Lower leg skin (tissue), 4 donors: ENCODE results near the gene RAB43. TPM values are rescaled to one million over a fixed set of nuclear protein-coding genes. Genes with fewer than 3 reads are reported as not detected.

ENCODE experiments used
- DNase-seq, 2 donors: peaks; one replicate each; pipeline ENCODE4 v3.0.0-alpha.2; 2019; ENCODE audit warnings: low spot score in 2 of 2
- H3K4me3 ChIP-seq: fragments of 200-600 bp; sonication (generic); 2 replicates; pipeline ENCODE4 v1.5.1; 2017; ENCODE audit warnings: mild to moderate bottlenecking, low read depth; ENCODE audit not compliant: poor library complexity, severe bottlenecking
- POLR2A ChIP-seq, 2 donors: fragments of 450-650 bp; IDR thresholded peaks; one replicate each; pipeline ENCODE4 v1.6.1; 2016 to 2017; ENCODE audit warnings: antibody characterized with exemption in 2 of 2, mild to moderate bottlenecking in 1 of 2, moderate library complexity in 1 of 2
- WGBS, 2 donors: methylation state at CpG; one replicate each; pipeline ENCODE4 v1.1.5; 2018; 5-methylcytosine and 5-hydroxymethylcytosine counted together
- intact Hi-C: fragments of 100-400 bp; cut with DNase I; formaldehyde crosslinking; loops from one replicate; pipeline ENCODE4 v1.15.0; 2023; ENCODE audit warnings: low total_unique reads
- total RNA-seq, 4 donors: library from RNA; depleted of rRNA; stranded (reverse); fragments of >200 nt; gene quantifications; one replicate each; pipeline ENCODE4 v1.1.0, GENCODE V29; 2016
- TF ChIP-seq, protein P1 (sequence below), 3 donors: fragments of 450-650 bp; IDR thresholded peaks; one replicate each; pipeline ENCODE4 v1.5.1; 2016; ENCODE audit warnings: antibody characterized with exemption in 3 of 3, mild to moderate bottlenecking in 3 of 3, moderate library complexity in 2 of 3

The RAB43 gene
- total RNA-seq, 4 donors from 2014 or later, result 5.4 to 12.1 (median 11.2) TPM

DNA sequence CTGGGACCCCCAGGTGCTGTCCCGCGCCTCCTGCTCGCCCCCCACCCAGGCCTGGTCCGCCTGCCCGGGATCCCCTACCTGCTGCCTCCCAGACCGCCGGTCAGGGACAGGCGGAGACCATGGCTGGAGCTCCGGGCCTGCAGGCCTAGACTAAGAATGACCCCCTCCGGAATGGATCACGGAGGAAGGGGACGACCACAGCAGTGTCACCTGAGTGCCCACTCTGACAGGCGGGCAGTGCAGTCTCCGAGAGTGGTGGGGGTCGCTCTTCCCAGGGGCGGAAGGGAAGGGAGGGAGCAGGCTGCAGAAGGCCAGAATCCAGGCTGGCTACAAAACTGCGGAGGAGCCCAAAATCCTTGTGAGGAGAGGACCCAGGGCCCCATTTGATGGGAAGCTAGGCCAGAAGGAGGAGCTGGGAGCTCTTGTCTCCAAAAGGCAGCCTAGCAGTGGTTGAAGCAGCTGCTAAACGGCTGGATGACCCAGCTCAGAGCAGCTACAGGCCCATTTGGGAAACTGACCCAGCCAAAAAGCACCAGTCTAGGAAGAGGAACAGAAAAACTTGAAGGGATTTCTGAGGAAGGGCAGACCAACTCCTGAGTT lies 908 bp upstream of the RAB43 start:
- peak in 1 of 2 donors; percentile 85 for DNase-seq
- no peak for TF ChIP-seq POLR2A (IDR thresholded peaks at IDR 0.05)
- TF ChIP-seq, protein P1, sequence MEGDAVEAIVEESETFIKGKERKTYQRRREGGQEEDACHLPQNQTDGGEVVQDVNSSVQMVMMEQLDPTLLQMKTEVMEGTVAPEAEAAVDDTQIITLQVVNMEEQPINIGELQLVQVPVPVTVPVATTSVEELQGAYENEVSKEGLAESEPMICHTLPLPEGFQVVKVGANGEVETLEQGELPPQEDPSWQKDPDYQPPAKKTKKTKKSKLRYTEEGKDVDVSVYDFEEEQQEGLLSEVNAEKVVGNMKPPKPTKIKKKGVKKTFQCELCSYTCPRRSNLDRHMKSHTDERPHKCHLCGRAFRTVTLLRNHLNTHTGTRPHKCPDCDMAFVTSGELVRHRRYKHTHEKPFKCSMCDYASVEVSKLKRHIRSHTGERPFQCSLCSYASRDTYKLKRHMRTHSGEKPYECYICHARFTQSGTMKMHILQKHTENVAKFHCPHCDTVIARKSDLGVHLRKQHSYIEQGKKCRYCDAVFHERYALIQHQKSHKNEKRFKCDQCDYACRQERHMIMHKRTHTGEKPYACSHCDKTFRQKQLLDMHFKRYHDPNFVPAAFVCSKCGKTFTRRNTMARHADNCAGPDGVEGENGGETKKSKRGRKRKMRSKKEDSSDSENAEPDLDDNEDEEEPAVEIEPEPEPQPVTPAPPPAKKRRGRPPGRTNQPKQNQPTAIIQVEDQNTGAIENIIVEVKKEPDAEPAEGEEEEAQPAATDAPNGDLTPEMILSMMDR (IDR thresholded peaks at IDR 0.05), result no peak
- no peak overlapping the region for H3K4me3 ChIP-seq
- intact Hi-C loops, result no loop called here
- 39 to 44% methylated on average over 10 to 17 of the region's 18 CpGs for WGBS, 2 donors

DNA sequence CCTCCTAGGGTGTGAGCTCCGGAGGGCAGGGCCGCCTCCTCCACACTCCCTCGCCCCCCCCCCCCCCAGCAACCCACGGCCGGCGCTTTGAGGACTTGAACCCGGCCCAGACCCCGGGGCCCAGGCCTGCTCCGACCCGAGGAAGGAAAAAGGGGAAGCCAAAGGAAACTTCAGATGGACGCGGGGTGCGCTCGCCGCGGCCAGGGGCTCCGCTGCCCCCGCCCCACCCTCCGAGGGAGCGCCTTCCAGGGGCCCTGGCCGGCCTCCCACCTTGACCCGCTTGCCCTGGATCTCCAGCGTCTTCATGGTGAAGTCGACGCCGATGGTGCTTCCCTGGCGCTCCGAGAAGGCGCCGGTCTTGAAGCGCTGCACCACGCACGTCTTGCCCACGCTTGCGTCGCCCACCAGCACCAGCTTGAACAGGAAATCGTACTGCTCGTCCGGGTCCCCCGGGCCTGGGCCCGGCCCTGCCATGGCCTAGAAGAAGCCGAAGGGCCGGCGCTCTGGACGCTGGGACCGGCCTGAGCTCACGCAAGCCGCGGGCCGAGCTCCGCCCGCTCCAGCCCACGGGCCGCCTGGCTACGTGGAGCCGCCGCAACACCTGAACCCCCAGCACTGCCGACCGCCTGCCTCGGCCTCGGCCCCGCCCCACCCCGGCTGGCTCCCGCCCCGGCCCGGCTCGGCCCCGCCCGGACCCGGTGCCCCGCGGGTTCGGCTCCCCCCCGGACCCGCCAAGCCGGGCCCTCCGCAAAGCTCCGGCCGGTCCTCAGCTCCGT lies 400 bp downstream of the RAB43 start:
- DNase-seq, result no peak
- intact Hi-C loops, result no loop called here
- WGBS, 2 donors, result 0 to 1% methylated on average over 2 to 25 of the region's 80 CpGs
- peak overlapping the region; percentile 72 for H3K4me3 ChIP-seq
- TF ChIP-seq, protein P1 (IDR thresholded peaks at IDR 0.05), result no peak
- TF ChIP-seq POLR2A (IDR thresholded peaks at IDR 0.05), result no peak

DNA sequence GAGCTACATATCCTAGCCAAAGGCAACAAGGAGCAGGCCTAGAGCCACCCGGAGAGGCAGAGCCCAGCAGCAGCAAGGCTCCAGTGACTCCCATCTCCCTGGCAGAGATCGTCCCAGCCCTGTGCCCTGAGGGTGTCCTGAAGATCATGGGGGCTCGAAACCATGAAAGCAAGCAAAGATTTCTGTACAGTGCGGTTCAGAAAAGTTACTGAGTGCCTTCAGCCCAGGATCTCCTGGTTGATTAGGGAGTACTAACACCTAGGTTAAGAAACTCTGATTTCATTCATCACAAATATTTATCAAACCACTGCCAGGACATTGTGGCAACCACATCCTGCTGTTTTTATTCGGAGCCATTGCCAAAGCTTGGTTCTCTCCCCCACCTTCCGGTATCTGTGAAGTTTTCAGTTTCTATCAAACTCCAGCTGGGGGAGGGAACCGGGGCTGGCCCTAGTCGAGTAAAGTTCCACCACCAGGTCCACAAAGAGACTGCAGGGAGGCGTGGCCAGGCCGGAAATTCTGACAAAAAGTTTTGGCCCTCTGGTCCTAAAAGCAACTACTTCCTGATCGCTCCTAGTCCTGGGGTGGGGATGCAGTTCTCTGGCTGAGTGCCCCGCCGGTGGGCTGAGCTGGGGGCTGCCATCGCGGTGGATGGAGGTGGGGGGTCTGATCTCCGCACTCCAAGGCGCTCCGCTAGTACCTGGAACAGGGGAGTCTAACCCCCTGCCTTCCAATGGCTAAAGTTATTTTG lies 1.2 kb downstream of the RAB43 start:
- intact Hi-C loops, result no loop called here
- DNase-seq, result peak; percentile 87 to 98
- peak in 1 of 2 donors; percentile 27 for TF ChIP-seq POLR2A (IDR thresholded peaks at IDR 0.05)
- TF ChIP-seq, protein P1 (IDR thresholded peaks at IDR 0.05), result no peak
- H3K4me3 ChIP-seq, result peak overlapping the region; percentile 72
- 1% methylated on average over 17 to 18 of the region's 18 CpGs for WGBS, 2 donors

DNA sequence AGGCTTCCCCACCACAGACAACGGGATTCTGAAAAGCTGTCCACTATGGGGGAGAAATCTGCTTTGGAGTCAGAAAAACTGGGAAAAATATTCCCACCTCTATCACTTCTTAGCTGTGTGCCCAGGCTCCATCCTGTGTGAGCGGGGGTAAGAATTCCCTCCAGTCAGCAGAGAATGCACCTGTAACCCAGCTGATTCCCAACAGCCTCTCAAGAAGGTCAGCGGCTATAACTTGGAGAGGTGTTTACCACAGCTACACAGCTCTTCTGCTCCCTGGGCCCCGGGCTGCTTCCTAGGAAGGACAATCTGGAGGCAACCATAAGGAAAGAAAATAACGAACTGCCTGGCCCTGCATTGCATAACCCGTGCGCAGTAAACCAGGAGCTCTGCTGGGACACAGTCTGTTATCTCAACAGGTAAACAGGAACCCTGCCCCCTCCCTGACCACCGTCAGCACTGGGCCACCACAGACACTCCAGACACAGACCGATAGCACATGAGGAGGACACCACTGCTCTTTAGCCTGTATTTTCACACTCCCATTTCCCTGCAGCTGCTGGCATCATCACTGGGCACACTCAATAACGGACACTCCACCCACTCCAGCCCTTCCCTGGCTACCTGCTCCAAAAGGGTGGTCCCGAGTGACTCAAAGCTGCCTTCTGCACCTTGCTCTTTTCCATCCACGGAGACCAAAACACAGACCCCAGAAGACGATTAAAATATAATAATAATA lies 2.1 kb downstream of the RAB43 start:
- intact Hi-C loops, result no loop called here
- no peak for DNase-seq
- WGBS, 2 donors, result 35 to 36% methylated on average over 13 of the region's 13 CpGs
- no peak overlapping the region for H3K4me3 ChIP-seq
- TF ChIP-seq POLR2A (IDR thresholded peaks at IDR 0.05), result no peak
- TF ChIP-seq, protein P1 (IDR thresholded peaks at IDR 0.05), result peak in 1 of 3 donors; percentile 66

DNA sequence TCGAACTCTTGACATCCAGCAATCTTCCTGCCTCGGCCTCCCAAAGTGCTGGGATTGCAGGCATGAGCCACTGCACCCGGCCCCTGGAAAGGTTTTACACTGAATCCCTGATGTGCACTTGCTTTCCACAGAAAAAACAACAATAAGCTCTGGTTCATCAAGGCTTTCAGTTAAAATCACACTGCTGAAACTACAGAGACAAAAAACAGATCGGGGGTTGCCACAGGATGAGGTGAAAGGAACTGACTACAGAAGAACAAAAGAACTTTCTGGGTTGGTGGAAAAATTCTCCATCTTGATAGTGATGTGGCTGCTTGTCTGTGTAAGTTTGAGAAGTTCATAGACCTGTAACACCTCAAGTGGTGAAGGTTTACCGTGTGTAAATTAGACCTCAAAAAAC lies 2.9 kb downstream of the RAB43 start:
- DNase-seq, result no peak
- 83 to 89% methylated on average over 5 of the region's 5 CpGs for WGBS, 2 donors
- H3K4me3 ChIP-seq, result no peak overlapping the region
- TF ChIP-seq POLR2A (IDR thresholded peaks at IDR 0.05), result no peak
- TF ChIP-seq, protein P1 (IDR thresholded peaks at IDR 0.05), result no peak
- intact Hi-C loops, result no loop called here
